HepG2 (cell line): ENCODE results near the gene UBR3. TPM values are rescaled to one million over a fixed set of nuclear protein-coding genes. Genes with fewer than 3 reads are reported as not detected.

ENCODE experiments used
- DMTF1 ChIP-seq: sonication (generic); formaldehyde crosslinking; IDR thresholded peaks from 2 replicates; pipeline ENCODE4 v1.4.0; 2020; ENCODE audit warnings: mild to moderate bottlenecking, missing genetic modification reagents
- ERF ChIP-seq: IDR thresholded peaks from 2 replicates; pipeline ENCODE4 v1.6.1; 2018; ENCODE audit warnings: missing biosample characterization, missing genetic modification reagents
- EZH2 ChIP-seq: conservative IDR thresholded peaks from 2 replicates; pipeline ENCODE4 v1.6.1; 2012; ENCODE audit warnings: mild to moderate bottlenecking, low read depth, low read length, moderate library complexity
- IKZF5 ChIP-seq: IDR thresholded peaks from 2 replicates; pipeline ENCODE4 v1.6.1; 2018; ENCODE audit warnings: missing genetic modification reagents, mild to moderate bottlenecking, missing compliant biosample characterization
- NFRKB ChIP-seq: fragments of 450-650 bp; IDR thresholded peaks from 2 replicates; pipeline ENCODE4 v1.6.1; 2017
- NFYB ChIP-seq: sonication (generic); formaldehyde crosslinking; IDR thresholded peaks from 2 replicates; pipeline ENCODE4 v1.4.0; 2020; ENCODE audit warnings: missing genetic modification reagents
- PRDM15 ChIP-seq: sonication (generic); formaldehyde crosslinking; IDR thresholded peaks from 2 replicates; pipeline ENCODE4 v1.4.0; 2020; ENCODE audit warnings: missing genetic modification reagents
- PRPF4 ChIP-seq: fragments of 200-400 bp; formaldehyde crosslinking; IDR thresholded peaks from 2 replicates; pipeline ENCODE4 v1.6.1; 2016; ENCODE audit warnings: low read length, low read depth; ENCODE audit not compliant: poor library complexity, severe bottlenecking
- SMARCE1 ChIP-seq: fragments of 450-650 bp; IDR thresholded peaks from 2 replicates; pipeline ENCODE4 v1.6.1; 2017; ENCODE audit warnings: borderline replicate concordance
- XRCC5 ChIP-seq: fragments of 200-400 bp; formaldehyde crosslinking; optimal IDR thresholded peaks from 2 replicates; pipeline ENCODE3; 2017; ENCODE audit warnings: mild to moderate bottlenecking, low read length
- ZBTB26 ChIP-seq: IDR thresholded peaks from 2 replicates; pipeline ENCODE4 v1.6.1; 2016; ENCODE audit warnings: missing compliant biosample characterization, missing genetic modification reagents, borderline replicate concordance
- ZBTB37 ChIP-seq: sonication (generic); formaldehyde crosslinking; IDR thresholded peaks from 2 replicates; pipeline ENCODE4 v1.4.0; 2020; ENCODE audit warnings: mild to moderate bottlenecking, missing genetic modification reagents
- ZFX ChIP-seq: sonication (generic); formaldehyde crosslinking; IDR thresholded peaks from 2 replicates; pipeline ENCODE4 v1.4.0; 2020; ENCODE audit warnings: mild to moderate bottlenecking, low read depth, missing genetic modification reagents, moderate library complexity
- ZNF292 ChIP-seq: sonication (generic); formaldehyde crosslinking; IDR thresholded peaks from 2 replicates; pipeline ENCODE4 v1.8.1; 2022; ENCODE audit warnings: mild to moderate bottlenecking, low read depth, missing genetic modification reagents, borderline replicate concordance
- ZNF367 ChIP-seq: sonication (generic); formaldehyde crosslinking; IDR thresholded peaks from 2 replicates; pipeline ENCODE4 v1.4.0; 2020; ENCODE audit warnings: missing genetic modification reagents, borderline replicate concordance
- ZNF543 ChIP-seq: sonication (generic); formaldehyde crosslinking; IDR thresholded peaks from 2 replicates; pipeline ENCODE4 v1.4.0; 2020; ENCODE audit warnings: mild to moderate bottlenecking, missing genetic modification reagents
- ZNF570 ChIP-seq: sonication (generic); formaldehyde crosslinking; IDR thresholded peaks from 2 replicates; pipeline ENCODE4 v1.4.0; 2020; ENCODE audit warnings: mild to moderate bottlenecking, missing genetic modification reagents, borderline replicate concordance
- ZNF720 ChIP-seq: sonication (generic); formaldehyde crosslinking; IDR thresholded peaks from 2 replicates; pipeline ENCODE4 v1.4.0; 2020; ENCODE audit warnings: missing genetic modification reagents
- polyA plus RNA-seq, 8 experiments: library from polyadenylated mRNA; depleted of rRNA in 3 of 8; stranded (reverse) in 7 of 8; unstranded in 1 of 8; fragments of >200 nt; fragmentation: Illumina TruSeq in 4 of 8; extraction: Trizol in 4 of 8; gene quantifications; 2 replicates each; pipeline versions ENCODE4 v1.2.1 to v1.2.3, GENCODE V29; 2011 to 2016; ENCODE audit warnings: low read depth in 4 of 8, missing spikeins in 1 of 8, mixed read lengths in 1 of 8; ENCODE audit not compliant: insufficient read depth in 1 of 8
- total RNA-seq, 5 experiments: library from RNA; depleted of rRNA; stranded (reverse); fragments of >200 nt; fragmentation: Illumina TruSeq; extraction: Trizol; gene quantifications; 2 replicates each; pipeline ENCODE4 v1.2.3, GENCODE V29; 2016; ENCODE audit warnings: low read depth in 1 of 5

Gene UBR3
- total and polyA plus RNA-seq, 2 of the 13 experiments (the other 11 are each of a cell fraction or from before 2014, with no cell fraction given), result 15.1 to 28.0 TPM

GRCh38 chr2:169824373-169825333 is 2.6 kb upstream of the UBR3 start, which contains the start of gene METTL5 (continued):
- TF ChIP-seq ZBTB26, result peak; percentile 83
- no peak for TF ChIP-seq ZBTB37 (CRISPR knock-in tag)
- peak; percentile 94; the same call in 1 of the 2 replicates for TF ChIP-seq ZNF570 (CRISPR knock-in tag)
- peak; percentile 62 for TF ChIP-seq ZNF292 (CRISPR knock-in tag)
- TF ChIP-seq ERF (CRISPR knock-in tag), result peak; percentile 88
- TF ChIP-seq IKZF5, result peak; percentile 82
- TF ChIP-seq PRPF4, result no peak
- TF ChIP-seq XRCC5, result peak; percentile 98
- no peak for TF ChIP-seq NFRKB
- no peak for TF ChIP-seq NFYB (CRISPR knock-in tag)
- peak; percentile 83; the same call in 1 of the 2 replicates for TF ChIP-seq ZNF367 (CRISPR knock-in tag)
- no peak for TF ChIP-seq SMARCE1
- peak; percentile 99 for TF ChIP-seq ZFX (CRISPR knock-in tag)
- TF ChIP-seq ZNF720 (CRISPR knock-in tag), result no peak
- no peak for TF ChIP-seq EZH2
- TF ChIP-seq PRDM15 (CRISPR knock-in tag), result no peak
- TF ChIP-seq DMTF1, result 0 out of 2 replicates have a peak, but pooled peaks have one; percentile 86
- TF ChIP-seq ZNF543 (CRISPR knock-in tag), result peak; percentile 93
